ENCODE results near the gene COL8A2. TPM values are rescaled to one million over a fixed set of nuclear protein-coding genes. Genes with fewer than 3 reads are reported as not detected.
A peak's percentile ranks its signal among the peaks of the same experiment; 100 is the strongest.

Gene COL8A2
- total RNA-seq, 1 donor from 2014 or later: 8.0 TPM

DNA sequence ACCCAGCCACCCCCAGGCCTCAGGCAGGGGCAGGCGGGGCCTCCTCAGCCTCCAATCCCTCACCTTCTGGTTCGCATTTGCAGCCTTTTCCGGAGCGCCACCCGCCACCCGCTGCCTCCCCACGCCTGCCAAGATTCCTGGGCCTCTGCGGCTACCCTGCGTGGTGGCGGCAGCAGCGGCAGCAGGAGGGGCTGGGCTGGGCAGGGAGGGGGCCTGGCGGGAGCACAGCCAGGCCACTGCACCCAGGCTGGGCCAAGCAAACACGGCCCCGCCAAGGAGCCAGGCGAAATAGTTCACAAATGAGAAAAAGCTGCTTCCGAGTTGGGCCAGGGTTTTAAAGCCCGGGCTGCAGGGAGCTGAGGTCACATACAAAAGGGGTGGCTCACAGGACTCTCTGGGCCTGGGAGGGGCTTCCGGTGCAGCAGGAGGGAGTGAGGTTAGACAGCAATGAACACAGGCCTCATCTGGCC, 9.8 kb downstream of the COL8A2 start:
- peak; percentile 64 for DNase-seq (ENCODE audit: low spot score)

DNA sequence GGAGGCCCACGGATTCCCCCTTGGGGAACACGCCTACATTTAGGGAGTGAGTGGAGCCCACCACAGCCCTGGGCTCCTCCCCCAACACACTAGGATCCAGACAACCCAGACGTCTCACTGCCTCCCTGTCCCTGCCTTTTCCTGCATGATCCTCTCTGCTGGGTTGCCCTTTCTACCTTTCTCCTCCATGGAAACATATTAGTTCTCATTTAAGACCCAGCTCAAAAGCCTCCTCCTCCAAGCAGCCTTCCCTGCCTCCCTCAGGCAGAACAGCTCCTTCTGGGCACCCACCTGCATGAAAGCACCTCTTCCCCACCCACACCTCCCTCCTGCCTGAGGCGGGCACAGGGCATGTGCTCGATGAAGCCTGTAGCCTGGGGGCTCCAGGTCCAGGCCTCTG, 10.7 kb downstream of the COL8A2 start:
- no peak for DNase-seq (ENCODE audit: low spot score)

DNA sequence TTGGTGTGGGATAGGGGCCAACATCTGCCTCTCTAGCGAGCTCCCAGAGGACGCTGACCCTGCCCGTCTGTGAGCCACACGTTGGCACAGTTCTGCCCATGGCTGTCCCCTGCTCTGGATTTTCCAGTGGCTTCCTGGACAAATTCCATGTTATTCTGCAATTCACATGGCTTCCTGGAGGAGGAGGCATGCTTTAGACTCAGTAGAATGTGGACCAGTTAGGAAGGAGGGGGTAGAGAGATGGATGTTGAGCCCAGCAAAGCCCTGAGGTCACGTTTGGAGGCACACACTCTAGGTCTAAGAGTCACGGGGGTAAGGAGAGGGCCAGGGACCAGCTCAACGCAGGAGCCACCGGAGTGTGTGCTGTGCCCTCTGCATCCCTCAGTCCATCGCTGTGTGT, 12.2 kb downstream of the COL8A2 start:
- no peak for DNase-seq (ENCODE audit: low spot score)

DNA sequence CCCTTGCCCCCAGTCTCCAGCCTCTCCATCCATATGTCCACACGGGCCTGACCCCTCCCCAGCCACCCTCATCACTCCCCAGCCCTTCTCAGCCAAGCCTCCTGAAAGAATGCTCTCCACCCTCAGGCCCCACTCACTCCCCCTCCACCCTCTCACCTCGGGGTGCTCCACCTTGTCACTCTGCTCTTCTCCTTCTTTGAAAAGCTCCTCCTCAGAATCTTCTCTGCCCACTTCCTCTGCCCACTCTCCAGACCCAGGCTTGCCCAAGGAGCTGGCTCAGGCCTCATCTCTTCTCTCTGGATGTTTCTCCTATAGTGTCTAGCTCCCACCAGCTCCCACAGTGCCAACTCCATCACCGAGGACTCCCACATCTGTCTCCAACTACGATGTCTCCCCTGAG, 13.9 kb downstream of the COL8A2 start:
- no peak for DNase-seq (ENCODE audit: low spot score)

DNA sequence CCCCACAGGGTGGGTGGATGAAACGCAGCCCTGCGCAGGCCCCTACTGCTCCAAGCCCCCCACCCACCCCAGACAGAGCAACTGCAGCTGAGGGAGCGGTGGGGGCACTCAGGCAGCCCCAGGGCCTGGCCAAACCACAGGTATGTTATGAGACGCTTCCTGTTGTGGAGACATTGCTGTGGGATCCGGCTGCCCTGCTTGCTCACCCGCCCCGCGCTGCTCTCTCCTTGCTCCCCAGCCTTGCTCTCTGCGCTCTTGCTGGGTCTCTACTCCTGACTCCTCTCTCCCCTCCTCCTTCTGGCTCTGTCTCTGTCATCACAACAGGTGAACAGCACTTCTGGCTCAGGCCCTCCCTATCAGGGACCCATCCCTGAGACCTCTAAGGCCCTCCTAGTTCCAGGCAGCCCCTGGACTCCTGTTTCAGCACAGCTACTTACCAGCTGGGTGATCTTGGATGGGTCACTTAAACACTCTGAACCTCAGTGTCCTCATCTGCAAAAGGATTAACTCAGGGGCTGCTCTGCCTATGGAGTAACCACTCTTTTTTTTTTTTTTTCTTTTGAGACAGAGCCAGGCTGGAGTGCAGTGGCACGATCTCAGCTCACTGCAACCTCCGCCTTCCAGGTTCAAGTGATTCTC, 15.9 kb downstream of the COL8A2 start:
- DNase-seq (ENCODE audit: low spot score): no peak

DNA sequence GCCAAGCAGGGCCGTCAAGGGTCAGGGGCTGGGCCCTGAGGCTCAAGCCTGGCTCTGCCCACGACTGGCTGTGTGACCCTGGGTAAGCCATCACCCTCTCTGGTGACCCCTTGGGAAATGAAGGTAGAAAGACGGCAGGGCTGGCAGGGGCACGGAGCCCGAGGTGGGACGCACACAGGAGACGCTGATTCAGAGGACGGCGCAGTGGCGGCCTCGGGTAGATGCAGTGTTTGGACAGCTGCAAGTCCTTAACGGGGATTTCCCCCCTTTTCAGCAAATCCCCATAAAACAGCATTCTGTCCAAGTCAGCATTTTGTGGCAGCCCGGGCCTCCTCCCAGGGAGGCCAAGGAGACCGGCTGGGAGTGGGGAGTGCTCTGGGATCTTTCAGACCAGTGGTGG, 16.7 kb downstream of the COL8A2 start:
- DNase-seq (ENCODE audit: low spot score): no peak

- DNase-seq (ENCODE audit: low spot score): no peak
Measured at GRCh38 chr1:36107394-36107793, 17.6 kb downstream of the COL8A2 start.

DNA sequence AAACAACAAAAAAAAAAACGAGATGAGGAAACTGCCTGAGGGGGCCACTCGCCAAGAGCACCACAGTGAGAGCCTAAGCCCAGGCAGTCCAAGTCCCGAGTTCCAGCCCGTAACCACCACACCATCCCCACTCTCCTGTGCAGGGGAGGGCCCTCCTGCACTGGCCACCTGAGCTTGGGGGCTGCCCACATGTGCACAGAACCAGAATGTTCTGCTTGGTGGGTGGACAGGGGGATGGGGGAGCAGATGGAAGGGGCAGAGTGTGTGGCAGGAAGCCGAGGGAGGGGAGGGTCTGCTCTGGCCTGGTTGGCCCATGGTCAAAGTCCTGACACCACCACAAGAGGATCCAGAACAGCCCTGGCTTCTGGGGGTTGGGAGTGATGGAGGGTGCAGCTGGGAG, 18.8 kb downstream of the COL8A2 start:
- no peak for DNase-seq (ENCODE audit: low spot score)

DNA sequence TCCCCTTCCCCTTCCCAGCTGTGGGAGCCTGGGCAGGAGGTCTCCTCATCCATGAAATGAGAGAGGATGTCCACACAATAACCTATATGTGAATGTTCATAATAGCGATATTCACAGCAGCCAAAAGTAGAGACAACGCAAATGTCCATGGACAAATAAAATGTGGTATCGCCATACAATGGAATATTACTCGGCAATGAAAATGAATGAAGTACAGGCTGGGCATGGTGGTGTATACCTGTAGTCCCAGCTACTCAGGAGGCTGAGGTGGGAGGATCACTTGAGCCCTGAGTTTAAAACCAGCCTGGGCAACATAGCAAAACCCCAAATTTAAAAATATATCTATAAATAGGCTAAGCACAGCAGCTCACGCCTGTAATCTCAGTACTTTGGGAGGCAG, 23.5 kb downstream of the COL8A2 start:
- no peak for DNase-seq (ENCODE audit: low spot score)

DNA sequence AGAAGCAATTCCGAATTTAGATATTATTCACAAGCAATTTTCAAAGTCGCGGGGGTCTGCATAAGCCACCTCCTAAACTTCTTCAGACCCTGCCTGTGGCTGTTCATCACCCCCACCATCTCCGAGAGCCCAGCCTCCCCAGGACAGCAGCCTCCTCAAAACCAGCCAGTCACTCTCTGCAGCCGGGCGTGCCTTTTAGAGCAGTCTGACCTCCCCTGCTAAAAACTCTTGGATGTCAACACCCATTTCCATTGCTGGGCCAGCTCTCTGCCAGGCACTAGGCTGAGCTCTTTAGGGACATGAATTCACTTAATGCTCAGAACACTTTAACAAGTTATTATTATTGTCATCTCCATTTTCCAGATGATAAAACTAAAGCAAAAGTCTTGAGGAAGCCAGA, 24.6 kb downstream of the COL8A2 start:
- DNase-seq (ENCODE audit: low spot score): no peak

- peak; percentile 86 for DNase-seq (ENCODE audit: low spot score)
Measured at GRCh38 chr1:36099681-36100341, 25.2 kb downstream of the COL8A2 start.

- no peak for DNase-seq (ENCODE audit: low spot score)
Measured at GRCh38 chr1:36098650-36099365, 26.2 kb downstream of the COL8A2 start.

DNA sequence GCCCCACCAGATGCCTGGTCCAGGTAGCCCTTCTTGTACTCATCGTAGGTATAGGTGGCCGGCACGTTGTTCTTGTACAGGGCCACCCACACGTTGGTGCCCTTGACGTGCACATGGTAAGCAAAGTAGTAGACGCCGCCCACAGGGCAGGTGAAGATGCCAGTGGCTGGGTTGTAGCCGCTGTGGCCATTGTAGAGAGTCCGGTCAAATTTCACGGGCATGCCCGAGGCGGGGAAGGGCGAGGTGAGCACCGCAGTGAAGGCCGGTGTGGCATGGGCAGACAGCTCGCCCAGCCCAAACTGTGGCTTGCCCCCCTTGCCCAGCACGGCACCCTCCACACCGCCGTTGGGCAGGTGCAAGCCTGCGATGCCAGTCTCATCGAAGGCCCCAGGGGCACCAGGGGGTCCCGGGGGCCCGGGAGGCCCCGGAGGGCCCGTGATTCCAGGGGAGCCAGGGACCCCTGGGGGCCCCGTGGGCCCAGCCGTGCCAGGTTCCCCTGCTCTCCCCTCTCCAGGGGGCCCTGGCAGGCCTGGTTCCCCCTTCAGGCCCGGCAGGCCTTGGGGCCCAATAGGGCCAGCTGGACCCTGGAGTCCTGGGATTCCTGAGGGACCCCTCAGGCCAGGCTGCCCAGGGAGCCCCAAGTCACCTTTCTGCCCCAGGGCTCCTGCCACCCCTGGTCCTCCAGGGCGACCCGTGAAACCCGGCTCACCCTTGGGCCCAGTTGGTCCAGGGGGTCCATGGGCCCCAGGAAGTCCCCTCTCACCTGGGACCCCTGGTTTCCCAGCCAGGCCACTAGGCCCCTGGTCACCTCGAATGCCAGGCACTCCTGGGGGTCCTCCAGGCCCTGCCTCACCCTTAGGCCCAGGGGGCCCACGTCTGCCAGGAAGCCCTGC, 27.1 kb downstream of the COL8A2 start:
- no peak for DNase-seq (ENCODE audit: low spot score)

DNA sequence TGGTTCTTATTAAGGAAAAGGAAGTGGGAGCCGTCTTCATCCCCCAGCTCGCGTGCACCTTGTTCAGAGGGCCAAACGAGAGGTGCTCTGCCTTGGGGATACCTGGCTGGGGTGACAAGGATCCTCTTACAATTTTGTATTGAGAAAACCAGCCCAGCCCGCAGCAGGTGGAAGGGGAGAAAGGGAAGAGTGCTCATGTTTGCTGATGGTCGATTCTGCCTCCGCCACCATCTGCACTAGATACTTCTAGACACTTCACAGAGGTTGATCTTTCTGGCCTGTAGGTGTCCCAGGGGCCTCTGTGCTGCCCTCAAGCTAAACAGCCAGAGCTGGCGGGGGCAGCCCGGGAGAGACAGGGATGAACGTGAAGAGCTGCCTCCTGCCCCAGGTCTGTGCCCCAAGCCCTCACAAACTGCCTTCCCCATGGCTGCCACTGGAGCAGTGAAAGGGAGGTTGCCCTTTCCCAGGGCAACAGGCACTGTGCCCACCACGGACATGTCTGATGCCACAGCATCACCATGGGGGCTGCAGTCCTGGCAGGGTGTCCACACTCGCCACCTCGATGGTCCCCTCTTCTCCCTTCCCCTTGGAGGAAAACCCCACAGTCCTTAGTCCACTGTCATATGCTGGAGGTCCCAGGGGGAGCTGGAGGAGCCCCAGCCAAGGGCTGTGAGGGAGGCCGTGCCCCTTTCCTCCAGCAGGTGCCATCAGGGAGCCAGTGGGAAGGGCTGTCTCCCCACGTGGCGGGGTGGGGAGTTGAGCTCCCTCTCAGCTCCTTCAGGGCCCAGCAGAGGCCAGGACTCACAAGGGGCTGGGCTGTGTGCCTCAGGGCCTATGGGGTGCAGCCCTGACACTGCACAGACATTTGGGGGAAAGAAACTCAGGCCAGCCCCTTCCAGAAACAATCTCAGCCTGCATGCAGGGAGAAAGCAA, 28.3 kb downstream of the COL8A2 start:
- no peak for DNase-seq (ENCODE audit: low spot score)

- no peak for DNase-seq (ENCODE audit: low spot score)
Measured at GRCh38 chr1:36095760-36096405, 29.1 kb downstream of the COL8A2 start.

DNA sequence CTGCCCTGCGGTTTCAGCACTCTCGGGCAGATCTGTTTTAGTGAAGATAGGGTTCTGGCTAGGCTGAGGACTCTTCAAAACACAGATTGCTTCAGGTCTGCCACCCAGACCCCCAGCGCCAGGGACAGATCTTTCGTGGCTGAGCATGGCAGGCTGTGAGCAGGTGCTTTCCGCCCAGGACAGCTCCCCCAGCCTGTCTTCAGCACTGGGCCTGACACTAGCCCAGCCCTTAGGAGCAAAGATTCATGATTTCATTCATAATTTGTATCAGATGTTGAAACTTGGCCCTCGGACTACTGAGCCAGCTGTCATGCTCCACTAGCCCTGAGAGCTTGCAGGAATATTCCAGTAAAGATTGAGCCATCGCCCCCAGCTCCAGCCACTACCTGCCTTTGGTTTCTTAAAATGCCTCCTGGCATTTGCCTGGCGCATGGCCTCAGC, 30.4 kb downstream of the COL8A2 start:
- DNase-seq (ENCODE audit: low spot score): no peak

GRCh38 chr1:36093929-36094328, 31.1 kb downstream of the COL8A2 start:
- DNase-seq (ENCODE audit: low spot score): no peak

GRCh38 chr1:36093226-36093625, 31.8 kb downstream of the COL8A2 start:
- DNase-seq (ENCODE audit: low spot score): no peak

GRCh38 chr1:36092798-36093185, 32.2 kb downstream of the COL8A2 start:
- DNase-seq (ENCODE audit: low spot score): no peak

GRCh38 chr1:36092166-36092797, 32.7 kb downstream of the COL8A2 start:
- DNase-seq (ENCODE audit: low spot score): no peak

Data from ureter (tissue), 1 donor.